Measurements from ENCODE around the gene PRKAA2.

PRKAA2 gene

GRCh38 chr1:56655991-56656613, 11.0 kb downstream of the PRKAA2 start:
- no peak for DNase-seq

- no peak for DNase-seq
Observed at GRCh38 chr1:56658254-56658653, 13.1 kb downstream of the PRKAA2 start.

- no peak for DNase-seq
Observed at GRCh38 chr1:56660293-56660692, 15.2 kb downstream of the PRKAA2 start.

- DNase-seq, result no peak
Observed at GRCh38 chr1:56663846-56664245, 18.7 kb downstream of the PRKAA2 start.

GRCh38 chr1:56665384-56665783, 20.3 kb downstream of the PRKAA2 start:
- no peak for DNase-seq

- DNase-seq, result no peak
Observed at GRCh38 chr1:56666112-56666608, 21.0 kb downstream of the PRKAA2 start.

GRCh38 chr1:56670350-56670749, 25.2 kb downstream of the PRKAA2 start:
- no peak for DNase-seq

- DNase-seq, result no peak
Observed at GRCh38 chr1:56671085-56671484, 26.0 kb downstream of the PRKAA2 start.

GRCh38 chr1:56671542-56671941, 26.4 kb downstream of the PRKAA2 start:
- DNase-seq, result no peak

- no peak for DNase-seq
Observed at GRCh38 chr1:56672579-56672978, 27.5 kb downstream of the PRKAA2 start.

GRCh38 chr1:56675763-56676162, 30.6 kb downstream of the PRKAA2 start:
- DNase-seq, result no peak

GRCh38 chr1:56676571-56677035, 31.5 kb downstream of the PRKAA2 start:
- DNase-seq, result no peak

GRCh38 chr1:56683569-56683968, 38.5 kb downstream of the PRKAA2 start:
- DNase-seq, result no peak

GRCh38 chr1:56686169-56686568, 41.1 kb downstream of the PRKAA2 start:
- no peak for DNase-seq

- no peak for DNase-seq
Observed at GRCh38 chr1:56688522-56689026, 43.5 kb downstream of the PRKAA2 start.

GRCh38 chr1:56696663-56697062, 51.5 kb downstream of the PRKAA2 start:
- DNase-seq, result no peak

GRCh38 chr1:56703747-56704146, 58.6 kb downstream of the PRKAA2 start:
- no peak for DNase-seq

GRCh38 chr1:56707379-56707778, 62.3 kb downstream of the PRKAA2 start:
- DNase-seq, result no peak

- DNase-seq, result no peak
Observed at GRCh38 chr1:56709269-56709880, 64.3 kb downstream of the PRKAA2 start.

GRCh38 chr1:56709995-56710394, 64.9 kb downstream of the PRKAA2 start:
- no peak for DNase-seq

- no peak for DNase-seq
Observed at GRCh38 chr1:56710646-56711045, 65.5 kb downstream of the PRKAA2 start.

GRCh38 chr1:56712150-56712549, 67.0 kb downstream of the PRKAA2 start:
- DNase-seq, result no peak

- no peak for DNase-seq
Observed at GRCh38 chr1:56713112-56713511, 68.0 kb downstream of the PRKAA2 start.

- DNase-seq, result no peak
Observed at GRCh38 chr1:56715156-56715555, 70.0 kb downstream of the PRKAA2 start.

GRCh38 chr1:56719171-56719570, 74.1 kb downstream of the PRKAA2 start:
- no peak for DNase-seq

All from activated effector memory CD4-positive, alpha-beta T cell treated with anti-CD3 and anti-CD28 coated beads, Interleukin-2, amount 50 U/mL, for 16 hours (primary cell).